Measurements from ENCODE around the gene TSPAN4.

TSPAN4 gene

GRCh38 chr11:856397-856796 lies 13.7 kb downstream of the TSPAN4 start:
- Histone ChIP-seq H3K4me2 (ENCODE audit: insufficient read depth, low read length) (no peak overlapping the region), H4K20me1 (ENCODE audit: insufficient read depth, low read length) (peaks cover 6% of the 10 kb centered on the region; the same call in 1 of the 2 replicates), H3K4me1 (ENCODE audit: insufficient read depth, low read length) (no peaks in the 10 kb centered on the region), H3K4me3 (ENCODE audit: low read depth in 1 of 2, low read length in 2 of 2) (no peak overlapping the region), H3K36me3 (ENCODE audit: insufficient read depth, low read length) (no peaks in the 10 kb centered on the region), H3K79me2 (ENCODE audit: insufficient read depth, low read length) (no peaks in the 10 kb centered on the region), H3K9me3 (ENCODE audit: insufficient read depth, low read length, severe bottlenecking) (no peaks in the 10 kb centered on the region), H3K27ac (ENCODE audit: low read length) (no peak overlapping the region), H3K9ac (ENCODE audit: low read depth, low read length) (no peak overlapping the region), H3K27me3 (ENCODE audit: insufficient read depth, low read length, poor library complexity) (no peaks in the 10 kb centered on the region), H2AFZ (ENCODE audit: low read depth, low read length) (no peak overlapping the region)
- TF ChIP-seq EZH2 (IDR thresholded peaks at IDR 0.05; ENCODE audit: borderline replicate concordance, low read depth, low read length, severe bottlenecking) (no peak), CTCF (IDR thresholded peaks at IDR 0.05; ENCODE audit: borderline replicate concordance, extremely low read depth, low read length, poor library complexity, severe bottlenecking) (no peak)
- DNase-seq (no peak), ATAC-seq (ENCODE audit: insufficient read depth, low read depth) (no peak)

- Histone ChIP-seq H2AFZ (ENCODE audit: low read depth, low read length) (no peak overlapping the region), H3K27ac (ENCODE audit: low read length) (no peak overlapping the region), H3K4me1 (ENCODE audit: insufficient read depth, low read length) (no peaks in the 10 kb centered on the region), H3K79me2 (ENCODE audit: insufficient read depth, low read length) (no peaks in the 10 kb centered on the region), H3K9ac (ENCODE audit: low read depth, low read length) (no peak overlapping the region), H4K20me1 (ENCODE audit: insufficient read depth, low read length) (peaks cover 12% of the 10 kb centered on the region), H3K4me3 (ENCODE audit: low read depth in 1 of 2, low read length in 2 of 2) (no peak overlapping the region), H3K9me3 (ENCODE audit: insufficient read depth, low read length, severe bottlenecking) (no peaks in the 10 kb centered on the region), H3K27me3 (ENCODE audit: insufficient read depth, low read length, poor library complexity) (no peaks in the 10 kb centered on the region), H3K36me3 (ENCODE audit: insufficient read depth, low read length) (no peaks in the 10 kb centered on the region), H3K4me2 (ENCODE audit: insufficient read depth, low read length) (no peak overlapping the region)
- ATAC-seq (ENCODE audit: insufficient read depth, low read depth) = no peak
- TF ChIP-seq EZH2 (IDR thresholded peaks at IDR 0.05; ENCODE audit: borderline replicate concordance, low read depth, low read length, severe bottlenecking) (no peak), CTCF (IDR thresholded peaks at IDR 0.05; ENCODE audit: borderline replicate concordance, extremely low read depth, low read length, poor library complexity, severe bottlenecking) (no peak)
- DNase-seq = no peak
Observed at GRCh38 chr11:858053-858761, 15.6 kb downstream of the TSPAN4 start.

GRCh38 chr11:858762-859339 lies 16.2 kb downstream of the TSPAN4 start:
- no peak overlapping the region for H3K9ac ChIP-seq (ENCODE audit: low read depth, low read length)
- ATAC-seq (ENCODE audit: insufficient read depth, low read depth) (no peak), DNase-seq (no peak)
- no peak overlapping the region for H2AFZ ChIP-seq (ENCODE audit: low read depth, low read length)
- peaks cover 16% of the 10 kb centered on the region for H4K20me1 ChIP-seq (ENCODE audit: insufficient read depth, low read length)
- TF ChIP-seq CTCF (IDR thresholded peaks at IDR 0.05; ENCODE audit: borderline replicate concordance, extremely low read depth, low read length, poor library complexity, severe bottlenecking) (no peak), EZH2 (IDR thresholded peaks at IDR 0.05; ENCODE audit: borderline replicate concordance, low read depth, low read length, severe bottlenecking) (no peak)
- H3K4me1 ChIP-seq (ENCODE audit: insufficient read depth, low read length) = no peaks in the 10 kb centered on the region
- H3K9me3 ChIP-seq (ENCODE audit: insufficient read depth, low read length, severe bottlenecking) = no peaks in the 10 kb centered on the region
- no peaks in the 10 kb centered on the region for H3K36me3 ChIP-seq (ENCODE audit: insufficient read depth, low read length)
- H3K4me2 ChIP-seq (ENCODE audit: insufficient read depth, low read length) = no peak overlapping the region
- no peaks in the 10 kb centered on the region for H3K27me3 ChIP-seq (ENCODE audit: insufficient read depth, low read length, poor library complexity)
- H3K27ac ChIP-seq (ENCODE audit: low read length) = no peak overlapping the region
- no peaks in the 10 kb centered on the region for H3K79me2 ChIP-seq (ENCODE audit: insufficient read depth, low read length)
- H3K4me3 ChIP-seq (ENCODE audit: low read depth in 1 of 2, low read length in 2 of 2) = no peak overlapping the region

Data from DND-41 (cell line).